HT1080 (cell line): ENCODE data around the gene LMNTD2. TPM values are rescaled to one million over a fixed set of nuclear protein-coding genes. Genes with fewer than 3 reads are reported as not detected.
"Not testable (repeated sequence)": the region's sequence is repeated elsewhere in the genome, so short reads cannot be mapped to it uniquely, and the experiment has no call there.

Experiments
- DNase-seq: peaks from one replicate; pipeline ENCODE4 v3.0.0-alpha.2; 2015; ENCODE audit warnings: low read depth
- total RNA-seq: library from RNA; depleted of rRNA; stranded (reverse); fragments of >200 nt; shearing (Covaris generic); gene quantifications from 2 replicates; pipeline ENCODE4 v1.2.3, GENCODE V29; 2014

Gene LMNTD2
- total RNA-seq, 1 experiment from 2014 or later = 0.08 TPM

GRCh38 chr11:589798-590197, 29.3 kb upstream of the LMNTD2 start:
- no peak for DNase-seq

GRCh38 chr11:587978-588380, 27.4 kb upstream of the LMNTD2 start:
- DNase-seq = peak; percentile 53

- no peak for DNase-seq
Measured at GRCh38 chr11:587546-587945, 27.0 kb upstream of the LMNTD2 start.

- no peak for DNase-seq
Measured at GRCh38 chr11:586376-587316, 26.1 kb upstream of the LMNTD2 start.

- no peak for DNase-seq
Measured at GRCh38 chr11:584287-584686, 23.7 kb upstream of the LMNTD2 start.

- no peak for DNase-seq
Measured at GRCh38 chr11:581752-582151, 21.2 kb upstream of the LMNTD2 start.

GRCh38 chr11:581342-581741, 20.8 kb upstream of the LMNTD2 start:
- DNase-seq = no peak

- DNase-seq = no peak
Measured at GRCh38 chr11:579830-580601, 19.5 kb upstream of the LMNTD2 start.

- no peak for DNase-seq
Measured at GRCh38 chr11:578276-579035, 17.9 kb upstream of the LMNTD2 start.

GRCh38 chr11:577611-577894, 17.0 kb upstream of the LMNTD2 start:
- no peak for DNase-seq

GRCh38 chr11:576811-577610, 16.5 kb upstream of the LMNTD2 start:
- no peak for DNase-seq

- DNase-seq = peak; percentile 85
Measured at GRCh38 chr11:575996-576768, 15.6 kb upstream of the LMNTD2 start, which contains the start of gene PHRF1. PHRF1 (plus strand) TSS chr11:576470; CDS start chr11:581513, 5,043 bp downstream.

GRCh38 chr11:575313-575995, 14.9 kb upstream of the LMNTD2 start:
- no peak for DNase-seq

GRCh38 chr11:574632-575312, 14.2 kb upstream of the LMNTD2 start:
- no peak for DNase-seq

GRCh38 chr11:574031-574570, 13.6 kb upstream of the LMNTD2 start:
- DNase-seq = not testable (repeated sequence)

- DNase-seq = no peak
Measured at GRCh38 chr11:573146-573759, 12.7 kb upstream of the LMNTD2 start.

- no peak for DNase-seq
Measured at GRCh38 chr11:571802-572185, 11.3 kb upstream of the LMNTD2 start.
